A673 (cell line): ENCODE results near the gene TFAP2D.

Experiments used
- CTCF ChIP-seq: fragments of 300-800, 200-600 bp; sonication (generic); conservative IDR thresholded peaks from 2 replicates; pipeline ENCODE4 v1.5.1; 2017; ENCODE audit warnings: low read depth, mild to moderate bottlenecking, antibody characterized with exemption, low read length, moderate library complexity, mixed read lengths
- EZH2 ChIP-seq: fragments of 200-600 bp; sonication (generic); IDR thresholded peaks from 2 replicates; pipeline ENCODE4 v1.6.1; 2017; ENCODE audit warnings: borderline replicate concordance, low read depth, mild to moderate bottlenecking, mixed read lengths, antibody characterized with exemption, low read length; ENCODE audit not compliant: poor library complexity, severe bottlenecking

- TF ChIP-seq CTCF (no peak), EZH2 (no peak)
Observed at GRCh38 chr6:50691814-50692495, 21.4 kb upstream of the TFAP2D start.
